Activated naive CD4-positive, alpha-beta T cell treated with anti-CD3 and anti-CD28 coated beads, Interleukin-2, amount 50 U/mL, for 24 hours (primary cell): ENCODE measurements around the gene TXNDC11.

Source experiments
- H3K27ac Mint-ChIP-seq: one replicate; pipeline ENCODE4 v1.8.0; 2021; ENCODE audit warnings: mild to moderate bottlenecking, mixed read lengths
- H3K27me3 Mint-ChIP-seq: one replicate; pipeline ENCODE4 v1.8.0; 2021; ENCODE audit warnings: mixed read lengths
- H3K36me3 Mint-ChIP-seq: one replicate; pipeline ENCODE4 v1.8.0; 2021; ENCODE audit warnings: mixed read lengths
- H3K4me1 Mint-ChIP-seq: one replicate; pipeline ENCODE4 v1.8.0; 2021; ENCODE audit warnings: mixed read lengths
- H3K4me3 Mint-ChIP-seq: one replicate; pipeline ENCODE4 v1.8.0; 2021; ENCODE audit warnings: mild to moderate bottlenecking, mixed read lengths
- H3K9me3 Mint-ChIP-seq: one replicate; pipeline ENCODE4 v1.8.0; 2021; ENCODE audit warnings: mixed read lengths

The TXNDC11 gene

GRCh38 chr16:11738742-11739544 lies 3.7 kb downstream of the TXNDC11 start:
- Mint-ChIP-seq H3K27me3 (no peaks in the 10 kb centered on the region), H3K4me3 (peak overlapping the region; percentile 60), H3K27ac (peak overlapping the region; percentile 17), H3K4me1 (peaks cover 78% of the 10 kb centered on the region), H3K36me3 (peaks cover 10% of the 10 kb centered on the region), H3K9me3 (no peaks in the 10 kb centered on the region)

- Mint-ChIP-seq H3K4me3 (peak overlapping the region; percentile 56), H3K9me3 (no peaks in the 10 kb centered on the region), H3K27me3 (no peaks in the 10 kb centered on the region), H3K27ac (no peak overlapping the region), H3K4me1 (peaks cover 68% of the 10 kb centered on the region), H3K36me3 (peaks cover 11% of the 10 kb centered on the region)
Measured at GRCh38 chr16:11737713-11738112, 4.9 kb downstream of the TXNDC11 start.

- H3K4me1 Mint-ChIP-seq = peaks cover 71% of the 10 kb centered on the region
- no peaks in the 10 kb centered on the region for H3K9me3 Mint-ChIP-seq
- no peak overlapping the region for H3K4me3 Mint-ChIP-seq
- peaks cover 11% of the 10 kb centered on the region for H3K36me3 Mint-ChIP-seq
- H3K27me3 Mint-ChIP-seq = no peaks in the 10 kb centered on the region
- peak overlapping the region; percentile 62 for H3K27ac Mint-ChIP-seq
Measured at GRCh38 chr16:11736903-11737302, 5.8 kb downstream of the TXNDC11 start.

GRCh38 chr16:11735787-11736186 lies 6.9 kb downstream of the TXNDC11 start:
- H3K9me3 Mint-ChIP-seq = no peaks in the 10 kb centered on the region
- no peaks in the 10 kb centered on the region for H3K27me3 Mint-ChIP-seq
- H3K4me3 Mint-ChIP-seq = no peak overlapping the region
- H3K27ac Mint-ChIP-seq = peak overlapping the region; percentile 8
- peaks cover 14% of the 10 kb centered on the region for H3K36me3 Mint-ChIP-seq
- H3K4me1 Mint-ChIP-seq = peaks cover 68% of the 10 kb centered on the region

- Mint-ChIP-seq H3K36me3 (peaks cover 14% of the 10 kb centered on the region), H3K27ac (no peak overlapping the region), H3K4me3 (no peak overlapping the region), H3K27me3 (no peaks in the 10 kb centered on the region), H3K9me3 (no peaks in the 10 kb centered on the region), H3K4me1 (peaks cover 66% of the 10 kb centered on the region)
Measured at GRCh38 chr16:11734653-11735043, 8.0 kb downstream of the TXNDC11 start.

- Mint-ChIP-seq H3K9me3 (no peaks in the 10 kb centered on the region), H3K4me1 (peaks cover 66% of the 10 kb centered on the region), H3K27me3 (no peaks in the 10 kb centered on the region), H3K27ac (no peak overlapping the region), H3K4me3 (no peak overlapping the region), H3K36me3 (peaks cover 17% of the 10 kb centered on the region)
Measured at GRCh38 chr16:11734025-11734652, 8.5 kb downstream of the TXNDC11 start.

- Mint-ChIP-seq H3K27me3 (no peaks in the 10 kb centered on the region), H3K36me3 (peaks cover 15% of the 10 kb centered on the region), H3K9me3 (no peaks in the 10 kb centered on the region), H3K27ac (peak overlapping the region; percentile 51), H3K4me3 (no peak overlapping the region), H3K4me1 (peaks cover 60% of the 10 kb centered on the region)
Measured at GRCh38 chr16:11731222-11731621, 11.4 kb downstream of the TXNDC11 start.

- H3K9me3 Mint-ChIP-seq = no peaks in the 10 kb centered on the region
- H3K27ac Mint-ChIP-seq = peak overlapping the region; percentile 70
- H3K4me3 Mint-ChIP-seq = no peak overlapping the region
- H3K36me3 Mint-ChIP-seq = peaks cover 16% of the 10 kb centered on the region
- H3K4me1 Mint-ChIP-seq = peaks cover 54% of the 10 kb centered on the region
- no peaks in the 10 kb centered on the region for H3K27me3 Mint-ChIP-seq
Measured at GRCh38 chr16:11729787-11730186, 12.9 kb downstream of the TXNDC11 start.

- peaks cover 50% of the 10 kb centered on the region for H3K4me1 Mint-ChIP-seq
- H3K4me3 Mint-ChIP-seq = no peak overlapping the region
Measured at GRCh38 chr16:11727796-11728543, 14.7 kb downstream of the TXNDC11 start.

GRCh38 chr16:11726008-11726407 lies 16.6 kb downstream of the TXNDC11 start:
- no peak overlapping the region for H3K27ac Mint-ChIP-seq
- H3K4me1 Mint-ChIP-seq = peaks cover 46% of the 10 kb centered on the region
- no peaks in the 10 kb centered on the region for H3K27me3 Mint-ChIP-seq
- no peak overlapping the region for H3K4me3 Mint-ChIP-seq
- H3K36me3 Mint-ChIP-seq = peaks cover 11% of the 10 kb centered on the region
- H3K9me3 Mint-ChIP-seq = no peaks in the 10 kb centered on the region

More at GRCh38 chr16:11727796-11728543, 14.7 kb downstream of the TXNDC11 start:
- no peaks in the 10 kb centered on the region for H3K9me3 Mint-ChIP-seq
- H3K27ac Mint-ChIP-seq = no peak overlapping the region
- peaks cover 12% of the 10 kb centered on the region for H3K36me3 Mint-ChIP-seq
- no peaks in the 10 kb centered on the region for H3K27me3 Mint-ChIP-seq

- H3K36me3 Mint-ChIP-seq = peaks cover 11% of the 10 kb centered on the region
- H3K27ac Mint-ChIP-seq = no peak overlapping the region
- H3K4me1 Mint-ChIP-seq = peaks cover 43% of the 10 kb centered on the region
- no peak overlapping the region for H3K4me3 Mint-ChIP-seq
- no peaks in the 10 kb centered on the region for H3K9me3 Mint-ChIP-seq
- no peaks in the 10 kb centered on the region for H3K27me3 Mint-ChIP-seq
Measured at GRCh38 chr16:11725457-11725856, 17.2 kb downstream of the TXNDC11 start.

- no peak overlapping the region for H3K4me3 Mint-ChIP-seq
- H3K4me1 Mint-ChIP-seq = peaks cover 36% of the 10 kb centered on the region
- H3K36me3 Mint-ChIP-seq = peaks cover 14% of the 10 kb centered on the region
- no peaks in the 10 kb centered on the region for H3K27me3 Mint-ChIP-seq
- peak overlapping the region; percentile 44 for H3K27ac Mint-ChIP-seq
- no peaks in the 10 kb centered on the region for H3K9me3 Mint-ChIP-seq
Measured at GRCh38 chr16:11722468-11722808, 20.2 kb downstream of the TXNDC11 start.

- Mint-ChIP-seq H3K27me3 (no peaks in the 10 kb centered on the region), H3K4me1 (peaks cover 31% of the 10 kb centered on the region), H3K9me3 (no peaks in the 10 kb centered on the region), H3K36me3 (peaks cover 12% of the 10 kb centered on the region), H3K27ac (peak overlapping the region; percentile 44), H3K4me3 (no peak overlapping the region)
Measured at GRCh38 chr16:11721781-11722467, 20.7 kb downstream of the TXNDC11 start.

GRCh38 chr16:11719762-11720161 lies 22.9 kb downstream of the TXNDC11 start:
- Mint-ChIP-seq H3K9me3 (no peaks in the 10 kb centered on the region), H3K4me1 (peaks cover 39% of the 10 kb centered on the region), H3K4me3 (no peak overlapping the region), H3K36me3 (peaks cover 11% of the 10 kb centered on the region), H3K27ac (peak overlapping the region; percentile 73), H3K27me3 (no peaks in the 10 kb centered on the region)

- H3K36me3 Mint-ChIP-seq = peaks cover 13% of the 10 kb centered on the region
Measured at GRCh38 chr16:11719171-11719570, 23.5 kb downstream of the TXNDC11 start.

More at GRCh38 chr16:11719171-11719570, 23.5 kb downstream of the TXNDC11 start:
- H3K27ac Mint-ChIP-seq = no peak overlapping the region
- H3K27me3 Mint-ChIP-seq = no peaks in the 10 kb centered on the region
- peaks cover 43% of the 10 kb centered on the region for H3K4me1 Mint-ChIP-seq
- no peak overlapping the region for H3K4me3 Mint-ChIP-seq
- no peaks in the 10 kb centered on the region for H3K9me3 Mint-ChIP-seq
